Common myeloid progenitor, CD34-positive (primary cell): ENCODE data around the gene LPCAT3.

ENCODE experiments used
- CTCF ChIA-PET: fragments of 350-600 bp; sonication (Branson Sonifier 250); formaldehyde crosslinking; loops from one replicate; lab custom pipeline; 2021; ENCODE audit warnings: antibody characterized with exemption; lab: Charles Lee
- POLR2A ChIA-PET: fragments of 350-600 bp; sonication (Branson Sonifier 250); formaldehyde crosslinking; loops from one replicate; lab custom pipeline; 2021; ENCODE audit warnings: antibody characterized with exemption; lab: Charles Lee
- DNase-seq, 3 donors: peaks; one replicate each; pipeline versions ENCODE4 v3.0.0 to v3.0.0-alpha.2; 2013
- H3K27ac ChIP-seq, 2 experiments: 1 replicate in 1 of 2; 2 replicates in 1 of 2; pipeline ENCODE4 v1.7.0; 2013; ENCODE audit warnings: inconsistent platforms in 2 of 2, low read length in 2 of 2, mild to moderate bottlenecking in 2 of 2, low read depth in 1 of 2, moderate library complexity in 1 of 2; ENCODE audit not compliant: severe bottlenecking in 2 of 2, insufficient read depth in 1 of 2, poor library complexity in 1 of 2
- H3K27me3 ChIP-seq, 5 experiments: replicated peaks in 2 of 5; 1 replicate in 3 of 5; 2 replicates in 2 of 5; pipeline versions ENCODE4 v1.6.1 to v1.7.0; 2013; ENCODE audit warnings: low read length in 4 of 5, mild to moderate bottlenecking in 2 of 5, moderate library complexity in 2 of 5, inconsistent platforms in 1 of 5; ENCODE audit not compliant: insufficient read depth in 5 of 5, control insufficient read depth in 4 of 5
- H3K36me3 ChIP-seq, 4 experiments: 1 replicate in 2 of 4; 2 replicates in 2 of 4; pipeline versions ENCODE4 v1.6.1 to v1.7.0; 2013; ENCODE audit warnings: low read length in 3 of 4, control low read depth in 1 of 4, mild to moderate bottlenecking in 1 of 4; ENCODE audit not compliant: control insufficient read depth in 4 of 4, insufficient read depth in 4 of 4
- H3K4me1 ChIP-seq, 4 experiments: 1 replicate in 3 of 4; 2 replicates in 1 of 4; pipeline versions ENCODE4 v1.6.1 to v1.7.1; 2013; ENCODE audit warnings: low read length in 3 of 4, mild to moderate bottlenecking in 3 of 4, control low read depth in 1 of 4, inconsistent platforms in 1 of 4, moderate library complexity in 1 of 4; ENCODE audit not compliant: control insufficient read depth in 4 of 4, insufficient read depth in 4 of 4; ENCODE audit errors: control extremely low read depth in 1 of 4
- H3K4me3 ChIP-seq, 7 experiments: 1 replicate in 4 of 7; 2 replicates in 3 of 7; pipeline versions ENCODE4 v1.5.1 to v1.7.0; 2013; ENCODE audit warnings: mild to moderate bottlenecking in 7 of 7, low read length in 6 of 7, moderate library complexity in 6 of 7, inconsistent platforms in 2 of 7, low read depth in 2 of 7, control low read depth in 1 of 7; ENCODE audit not compliant: insufficient read depth in 4 of 7, control insufficient read depth in 1 of 7; ENCODE audit errors: extremely low read depth in 1 of 7
- H3K9me3 ChIP-seq, 5 experiments: 1 replicate in 4 of 5; 2 replicates in 1 of 5; pipeline versions ENCODE4 v1.6.1 to v1.7.1; 2013; ENCODE audit warnings: low read length in 4 of 5, mild to moderate bottlenecking in 2 of 5, inconsistent platforms in 1 of 5, low read depth in 1 of 5, moderate library complexity in 1 of 5; ENCODE audit not compliant: control insufficient read depth in 4 of 5, insufficient read depth in 2 of 5; ENCODE audit errors: control extremely low read depth in 1 of 5
- WGBS: methylation state at CpG from one replicate; pipeline ENCODE4 v1.1.5; 2013; ENCODE audit not compliant: insufficient coverage; 5-methylcytosine and 5-hydroxymethylcytosine counted together

LPCAT3 gene

GRCh38 chr12:6929466-6930452 is 88.5 kb downstream of the LPCAT3 start:
- ChIA-PET CTCF (interaction anchor here (1.1 to 2.5 kb wide), 4 partner anchors 8 to 58 kb away, joined by 3 to 14 read pairs (median 5); no protein-coding TSS in a partner anchor), POLR2A (interaction anchor here (3.0 kb wide), 1 partner anchor 14 kb away, joined by 8 read pairs; the partner anchor contains the start of genes C12orf57 and RNU7-1)
- no peaks in the 10 kb centered on the region for H3K27me3 ChIP-seq
- peaks cover 3 to 43% (median 42%) of the 10 kb centered on the region in 4 experiments for H3K4me1 ChIP-seq
- peaks cover 3 to 14% (median 8%) of the 10 kb centered on the region in 4 experiments for H3K36me3 ChIP-seq
- DNase-seq: no peak
- WGBS: 97% methylated on average over 5 of the region's 7 CpGs
- peak overlapping the region in 1 of 2 experiments; percentile 73 for H3K27ac ChIP-seq
- H3K9me3 ChIP-seq: no peaks in the 10 kb centered on the region
- peak overlapping the region in 6 of 7 experiments; percentile 44 to 84 (median 74) for H3K4me3 ChIP-seq

- Histone ChIP-seq H3K4me1 (peaks cover 8 to 51% (median 46%) of the 10 kb centered on the region in 4 experiments), H3K27me3 (no peaks in the 10 kb centered on the region), H3K27ac (peak overlapping the region; percentile 46 to 73), H3K4me3 (peak overlapping the region; percentile 45 to 84 (median 73)), H3K36me3 (peaks cover 0 to 7% (median 2%) of the 10 kb centered on the region in 4 experiments), H3K9me3 (no peaks in the 10 kb centered on the region)
- DNase-seq: no peak
- WGBS: 5% methylated on average over 13 of the region's 19 CpGs
- POLR2A ChIA-PET: interaction anchor here (1.5 to 3.0 kb wide), 2 partner anchors 8 to 15 kb away, joined by 5 to 8 read pairs; partner anchors contain the start of genes C12orf57 and RNU7-1
- CTCF ChIA-PET: interaction anchor here (1.0 to 2.5 kb wide), 5 partner anchors 9 to 57 kb away, joined by 3 to 14 read pairs (median 4); no protein-coding TSS in a partner anchor
Observed at GRCh38 chr12:6928703-6929407, 89.4 kb downstream of the LPCAT3 start.

GRCh38 chr12:6928022-6928702 is 90.1 kb downstream of the LPCAT3 start:
- H3K4me3 ChIP-seq: peak overlapping the region; percentile 45 to 86 (median 78)
- H3K4me1 ChIP-seq: peaks cover 8 to 54% (median 47%) of the 10 kb centered on the region in 4 experiments
- peak overlapping the region; percentile 46 to 73 for H3K27ac ChIP-seq
- WGBS: 0% methylated on average over 20 of the region's 79 CpGs
- no peaks in the 10 kb centered on the region for H3K36me3 ChIP-seq
- H3K9me3 ChIP-seq: no peaks in the 10 kb centered on the region
- ChIA-PET POLR2A (interaction anchor here (0.6 to 3.0 kb wide), 3 partner anchors 9 to 71 kb away, joined by 3 to 8 read pairs (median 5); partner anchors contain the start of genes C12orf57 and RNU7-1), CTCF (interaction anchor here (1.0 to 2.5 kb wide), 3 partner anchors 9 to 25 kb away, joined by 3 to 14 read pairs (median 6); no protein-coding TSS in a partner anchor)
- no peak for DNase-seq
- H3K27me3 ChIP-seq: no peaks in the 10 kb centered on the region

- CTCF ChIA-PET: interaction anchor here (2.9 to 9.1 kb wide), 6 partner anchors 10 to 186 kb away, joined by 11 to 124 read pairs (median 31); partner anchors contain the start of genes LRRC23 and SPSB2
- DNase-seq: peak in 2 of 3 donors; percentile 58 to 69
Observed at GRCh38 chr12:6927379-6928021, 90.8 kb downstream of the LPCAT3 start, which contains the start of gene ATN1. ATN1 (plus strand) TSS chr12:6927959; CDS start chr12:6934002, 6,043 bp downstream.

More at GRCh38 chr12:6927379-6928021, 90.8 kb downstream of the LPCAT3 start, which contains the start of gene ATN1:
- peaks cover 0 to 3% (median 0%) of the 10 kb centered on the region in 4 experiments for H3K36me3 ChIP-seq
- peaks cover 8 to 61% (median 49%) of the 10 kb centered on the region in 4 experiments for H3K4me1 ChIP-seq
- WGBS: 0% methylated on average over 35 of the region's 66 CpGs
- H3K4me3 ChIP-seq: peak within 1 kb of the TSS; percentile 67 to 86 (median 78)
- POLR2A ChIA-PET: interaction anchor here (0.6 to 3.0 kb wide), 4 partner anchors 10 to 280 kb away, joined by 3 to 8 read pairs (median 4); partner anchors contain the start of genes C12orf57 and RNU7-1
- H3K9me3 ChIP-seq: no peaks in the 10 kb centered on the region
- no peaks in the 10 kb centered on the region for H3K27me3 ChIP-seq
- peak within 1 kb of the TSS; percentile 46 to 77 for H3K27ac ChIP-seq
